IMR-90 (cell line): Measurements from ENCODE around the gene LRIG1.

Source experiments
- CTCF ChIP-seq: conservative IDR thresholded peaks from 2 replicates; pipeline ENCODE4 v1.5.1; 2012; ENCODE audit warnings: mild to moderate bottlenecking, low read depth, low read length, improper control_type of control experiment
- MXI1 ChIP-seq: IDR thresholded peaks from 2 replicates; pipeline ENCODE4 v1.6.1; 2012; ENCODE audit warnings: low read depth, mild to moderate bottlenecking, low read length, moderate library complexity, borderline replicate concordance
- POLR2A ChIP-seq: IDR thresholded peaks from 2 replicates; pipeline ENCODE4 v1.6.1; 2012; ENCODE audit warnings: mild to moderate bottlenecking, low read depth, low read length
- RFX5 ChIP-seq: IDR thresholded peaks from 2 replicates; pipeline ENCODE4 v1.8.0; 2012; ENCODE audit warnings: low read depth, mild to moderate bottlenecking, low read length, moderate library complexity

GRCh38 chr3:66404197-66404596, 96.6 kb downstream of the LRIG1 start:
- TF ChIP-seq CTCF, result no peak
- TF ChIP-seq POLR2A, result no peak
- no peak for TF ChIP-seq RFX5
- no peak for TF ChIP-seq MXI1
